Stomach smooth muscle (tissue), 2 donors: ENCODE results near the gene ADAMTS6.
A peak's percentile ranks its signal among the peaks of the same experiment; 100 is the strongest.
"Not testable (repeated sequence)": the region's sequence is repeated elsewhere in the genome, so short reads cannot be mapped to it uniquely, and the experiment has no call there.

Experiments
- H3K27ac ChIP-seq: one replicate; pipeline ENCODE4 v1.7.0; 2013; ENCODE audit warnings: mild to moderate bottlenecking, low read length, inconsistent platforms
- H3K27me3 ChIP-seq, 2 donors: one replicate each; pipeline ENCODE4 v1.7.0; 2013; ENCODE audit warnings: low read length in 2 of 2; ENCODE audit not compliant: insufficient read depth in 2 of 2, control insufficient read depth in 1 of 2
- H3K36me3 ChIP-seq, 2 donors: one replicate each; pipeline ENCODE4 v1.7.0; 2013; ENCODE audit warnings: low read length in 2 of 2; ENCODE audit not compliant: control insufficient read depth in 2 of 2, insufficient read depth in 2 of 2
- H3K4me1 ChIP-seq: one replicate; pipeline ENCODE4 v1.7.0; 2013; ENCODE audit warnings: low read length; ENCODE audit not compliant: control insufficient read depth, insufficient read depth
- H3K4me3 ChIP-seq, 2 donors: one replicate each; pipeline ENCODE4 v1.7.0; 2013; ENCODE audit warnings: low read length in 2 of 2
- H3K9ac ChIP-seq, 2 donors: one replicate each; pipeline ENCODE4 v1.7.0; 2013; ENCODE audit warnings: low read length in 2 of 2, mild to moderate bottlenecking in 1 of 2
- H3K9me3 ChIP-seq, 2 donors: one replicate each; pipeline ENCODE4 v1.7.0; 2013; ENCODE audit warnings: low read length in 2 of 2; ENCODE audit not compliant: control insufficient read depth in 2 of 2
- donor health status: healthy.
- donor health status: Pancreatic carcinoma.

Gene ADAMTS6

GRCh38 chr5:65481635-65482295 is at the start of gene ADAMTS6:
ADAMTS6 (minus strand) TSS chr5:65481920; CDS start chr5:65473673, 8,247 bp downstream.
- H3K4me1 ChIP-seq, result peaks cover 10% of the 10 kb centered on the region
- H3K4me3 ChIP-seq, result peak within 1 kb of the TSS; percentile 79 to 100
- no peaks in the 10 kb centered on the region for H3K9me3 ChIP-seq
- no peaks in the 10 kb centered on the region for H3K27me3 ChIP-seq
- peak within 1 kb of the TSS; percentile 75 to 82 for H3K9ac ChIP-seq
- H3K27ac ChIP-seq, result peak within 1 kb of the TSS; percentile 69
- H3K36me3 ChIP-seq, result no peaks in the 10 kb centered on the region

GRCh38 chr5:65530904-65531303 is 49.2 kb upstream of the ADAMTS6 start:
- H3K9ac ChIP-seq, result no peak overlapping the region
- H3K27ac ChIP-seq, result no peak overlapping the region
- no peaks in the 10 kb centered on the region for H3K27me3 ChIP-seq
- no peaks in the 10 kb centered on the region for H3K36me3 ChIP-seq
- no peaks in the 10 kb centered on the region for H3K4me1 ChIP-seq
- H3K4me3 ChIP-seq, result no peak overlapping the region
- H3K9me3 ChIP-seq, result no peaks in the 10 kb centered on the region

- Histone ChIP-seq H3K36me3 (no peaks in the 10 kb centered on the region), H3K9ac (no peak overlapping the region), H3K27me3 (no peaks in the 10 kb centered on the region), H3K4me1 (no peaks in the 10 kb centered on the region), H3K9me3 (no peaks in the 10 kb centered on the region), H3K4me3 (no peak overlapping the region), H3K27ac (no peak overlapping the region)
Measured at GRCh38 chr5:65525726-65526125, 44.0 kb upstream of the ADAMTS6 start.

GRCh38 chr5:65512170-65512937 is 30.6 kb upstream of the ADAMTS6 start:
- H3K9me3 ChIP-seq, result no peaks in the 10 kb centered on the region
- H3K4me1 ChIP-seq, result no peaks in the 10 kb centered on the region
- H3K27me3 ChIP-seq, result no peaks in the 10 kb centered on the region

GRCh38 chr5:65508978-65509377 is 27.3 kb upstream of the ADAMTS6 start:
- no peaks in the 10 kb centered on the region for H3K27me3 ChIP-seq
- H3K27ac ChIP-seq, result no peak overlapping the region
- H3K9ac ChIP-seq, result no peak overlapping the region
- no peaks in the 10 kb centered on the region for H3K36me3 ChIP-seq
- no peak overlapping the region for H3K4me3 ChIP-seq
- no peaks in the 10 kb centered on the region for H3K4me1 ChIP-seq
- no peaks in the 10 kb centered on the region for H3K9me3 ChIP-seq

More at GRCh38 chr5:65512170-65512937, 30.6 kb upstream of the ADAMTS6 start:
- Histone ChIP-seq H3K36me3 (no peaks in the 10 kb centered on the region), H3K9ac (no peak overlapping the region), H3K4me3 (no peak overlapping the region), H3K27ac (no peak overlapping the region)

GRCh38 chr5:65506961-65507360 is 25.2 kb upstream of the ADAMTS6 start:
- Histone ChIP-seq H3K36me3 (no peaks in the 10 kb centered on the region), H3K9ac (no peak overlapping the region), H3K9me3 (no peaks in the 10 kb centered on the region), H3K4me3 (no peak overlapping the region), H3K4me1 (no peaks in the 10 kb centered on the region), H3K27me3 (no peaks in the 10 kb centered on the region), H3K27ac (no peak overlapping the region)

GRCh38 chr5:65489119-65489518 is 7.4 kb upstream of the ADAMTS6 start:
- H3K9me3 ChIP-seq, result no peaks in the 10 kb centered on the region
- H3K36me3 ChIP-seq, result no peaks in the 10 kb centered on the region
- H3K9ac ChIP-seq, result no peak overlapping the region
- no peak overlapping the region for H3K4me3 ChIP-seq
- H3K4me1 ChIP-seq, result no peaks in the 10 kb centered on the region
- H3K27ac ChIP-seq, result no peak overlapping the region
- no peaks in the 10 kb centered on the region for H3K27me3 ChIP-seq

GRCh38 chr5:65488038-65488687 is 6.4 kb upstream of the ADAMTS6 start:
- not testable (repeated sequence) for H3K27me3 ChIP-seq, H3K36me3 ChIP-seq, H3K4me3 ChIP-seq, H3K4me1 ChIP-seq, H3K27ac ChIP-seq, H3K9ac ChIP-seq, H3K9me3 ChIP-seq

- not testable (repeated sequence) for H3K27me3 ChIP-seq, H3K27ac ChIP-seq, H3K9me3 ChIP-seq, H3K36me3 ChIP-seq, H3K4me3 ChIP-seq, H3K9ac ChIP-seq, H3K4me1 ChIP-seq
Measured at GRCh38 chr5:65486803-65487202, 5.1 kb upstream of the ADAMTS6 start.

GRCh38 chr5:65485405-65485804 is 3.7 kb upstream of the ADAMTS6 start:
- no peaks in the 10 kb centered on the region for H3K9me3 ChIP-seq
- H3K27me3 ChIP-seq, result no peaks in the 10 kb centered on the region
- H3K4me1 ChIP-seq, result peaks cover 10% of the 10 kb centered on the region
- H3K9ac ChIP-seq, result no peak overlapping the region
- H3K36me3 ChIP-seq, result no peaks in the 10 kb centered on the region
- no peak overlapping the region for H3K27ac ChIP-seq
- no peak overlapping the region for H3K4me3 ChIP-seq
